Measurements from ENCODE around the gene PTPN23. TPM values are rescaled to one million over a fixed set of nuclear protein-coding genes. Genes with fewer than 3 reads are reported as not detected.

Gene PTPN23
- total and polyA plus RNA-seq, 3 donors from 2014 or later: 30.5 to 141 (median 89.3) TPM

DNA sequence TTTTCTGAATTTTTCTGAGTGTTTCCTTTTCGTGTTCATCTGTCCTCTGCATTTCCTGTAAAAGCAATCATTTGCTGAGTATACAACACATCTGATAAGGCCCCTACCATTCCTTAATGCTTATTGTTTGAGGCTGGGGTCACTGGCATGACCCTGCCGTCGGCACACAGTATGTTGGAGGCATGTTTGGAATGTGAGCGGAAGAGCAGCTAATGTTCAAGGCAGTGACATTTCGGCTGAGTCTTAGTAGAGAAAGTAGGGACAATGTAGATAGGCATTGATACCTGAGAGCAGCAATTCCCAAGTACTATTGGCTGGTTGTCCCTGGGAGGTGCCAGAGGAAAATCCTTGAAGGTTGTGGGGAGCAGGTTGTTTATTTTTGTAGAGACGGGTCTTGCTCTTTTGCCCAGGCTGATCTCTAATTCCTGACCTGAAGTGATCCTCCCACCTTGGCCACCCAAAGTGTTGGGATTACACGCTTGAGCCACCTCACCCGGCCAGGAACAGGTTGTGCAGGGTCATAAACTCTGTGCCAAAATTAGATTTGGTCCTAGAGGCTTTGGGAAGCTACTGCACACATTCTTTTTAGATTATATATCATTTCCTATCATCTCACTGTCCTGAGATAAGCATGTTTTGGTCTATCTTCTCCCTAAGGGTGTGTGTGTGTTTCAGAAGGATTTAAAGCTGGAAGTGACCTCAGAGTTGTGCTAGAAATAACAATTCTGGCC, 13.5 kb downstream of the PTPN23 start:
- Histone ChIP-seq H3K36me3 (ENCODE audit: low read depth, missing control alignments) (no peaks in the 10 kb centered on the region), H3K27me3 (no peaks in the 10 kb centered on the region), H3K4me1 (peaks cover 28% of the 10 kb centered on the region), H3K27ac (no peak overlapping the region), H3K4me3 (no peak overlapping the region), H3K9me3 (no peaks in the 10 kb centered on the region)
- no peak for DNase-seq
- intact Hi-C loops (cut with DNase I; ENCODE audit: low total_unique reads): no loop called here
- TF ChIP-seq POLR2A (IDR thresholded peaks at IDR 0.05): no peak
- TF ChIP-seq, protein P1, sequence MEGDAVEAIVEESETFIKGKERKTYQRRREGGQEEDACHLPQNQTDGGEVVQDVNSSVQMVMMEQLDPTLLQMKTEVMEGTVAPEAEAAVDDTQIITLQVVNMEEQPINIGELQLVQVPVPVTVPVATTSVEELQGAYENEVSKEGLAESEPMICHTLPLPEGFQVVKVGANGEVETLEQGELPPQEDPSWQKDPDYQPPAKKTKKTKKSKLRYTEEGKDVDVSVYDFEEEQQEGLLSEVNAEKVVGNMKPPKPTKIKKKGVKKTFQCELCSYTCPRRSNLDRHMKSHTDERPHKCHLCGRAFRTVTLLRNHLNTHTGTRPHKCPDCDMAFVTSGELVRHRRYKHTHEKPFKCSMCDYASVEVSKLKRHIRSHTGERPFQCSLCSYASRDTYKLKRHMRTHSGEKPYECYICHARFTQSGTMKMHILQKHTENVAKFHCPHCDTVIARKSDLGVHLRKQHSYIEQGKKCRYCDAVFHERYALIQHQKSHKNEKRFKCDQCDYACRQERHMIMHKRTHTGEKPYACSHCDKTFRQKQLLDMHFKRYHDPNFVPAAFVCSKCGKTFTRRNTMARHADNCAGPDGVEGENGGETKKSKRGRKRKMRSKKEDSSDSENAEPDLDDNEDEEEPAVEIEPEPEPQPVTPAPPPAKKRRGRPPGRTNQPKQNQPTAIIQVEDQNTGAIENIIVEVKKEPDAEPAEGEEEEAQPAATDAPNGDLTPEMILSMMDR (IDR thresholded peaks at IDR 0.05): no peak
- 46 to 47% methylated on average over 8 of the region's 8 CpGs for whole genome bisulfite sequencing, 2 donors

- H3K27me3 ChIP-seq: no peaks in the 10 kb centered on the region
- intact Hi-C loops (cut with DNase I; ENCODE audit: low total_unique reads): no loop called here
- H3K27ac ChIP-seq: no peak overlapping the region
- no peaks in the 10 kb centered on the region for H3K9me3 ChIP-seq
- no peaks in the 10 kb centered on the region for H3K36me3 ChIP-seq (ENCODE audit: low read depth, missing control alignments)
- no peak for DNase-seq
- peaks cover 28% of the 10 kb centered on the region for H3K4me1 ChIP-seq
- 57 to 65% methylated on average over 3 of the region's 3 CpGs for WGBS, 2 donors
- TF ChIP-seq, protein P1 (IDR thresholded peaks at IDR 0.05): no peak
- TF ChIP-seq POLR2A (IDR thresholded peaks at IDR 0.05): no peak
- H3K4me3 ChIP-seq: no peak overlapping the region
Measured at GRCh38 chr3:47394881-47395280, 14.1 kb downstream of the PTPN23 start.

DNA sequence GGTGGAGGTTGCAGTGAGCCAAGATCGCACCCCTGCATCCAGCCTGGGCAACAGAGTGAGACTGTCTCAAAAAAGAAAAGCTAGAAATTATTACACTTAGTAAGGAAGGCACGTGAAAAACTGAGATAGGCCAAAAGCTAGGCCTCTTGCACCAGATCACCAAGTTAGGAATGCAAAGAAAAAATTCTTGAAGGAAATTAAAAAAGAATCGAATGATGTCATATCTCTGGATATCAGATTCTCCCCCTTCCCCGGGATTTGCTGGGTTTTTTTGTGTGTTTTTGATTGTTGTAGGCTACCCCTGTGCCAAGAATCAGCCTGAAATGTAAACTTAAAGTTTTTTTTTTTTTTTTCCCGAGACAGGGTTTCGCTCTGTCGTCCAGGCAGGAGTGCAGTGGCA, 17.4 kb downstream of the PTPN23 start:
- intact Hi-C loops (cut with DNase I; ENCODE audit: low total_unique reads): no loop called here
- TF ChIP-seq, protein P1 (IDR thresholded peaks at IDR 0.05): no peak
- TF ChIP-seq POLR2A (IDR thresholded peaks at IDR 0.05): no peak
- no peaks in the 10 kb centered on the region for H3K36me3 ChIP-seq (ENCODE audit: low read depth, missing control alignments)
- no peaks in the 10 kb centered on the region for H3K27me3 ChIP-seq
- no peak overlapping the region for H3K4me3 ChIP-seq
- 87 to 93% methylated on average over 7 of the region's 7 CpGs for WGBS, 2 donors
- no peaks in the 10 kb centered on the region for H3K9me3 ChIP-seq
- peaks cover 28% of the 10 kb centered on the region for H3K4me1 ChIP-seq
- DNase-seq: no peak
- no peak overlapping the region for H3K27ac ChIP-seq

DNA sequence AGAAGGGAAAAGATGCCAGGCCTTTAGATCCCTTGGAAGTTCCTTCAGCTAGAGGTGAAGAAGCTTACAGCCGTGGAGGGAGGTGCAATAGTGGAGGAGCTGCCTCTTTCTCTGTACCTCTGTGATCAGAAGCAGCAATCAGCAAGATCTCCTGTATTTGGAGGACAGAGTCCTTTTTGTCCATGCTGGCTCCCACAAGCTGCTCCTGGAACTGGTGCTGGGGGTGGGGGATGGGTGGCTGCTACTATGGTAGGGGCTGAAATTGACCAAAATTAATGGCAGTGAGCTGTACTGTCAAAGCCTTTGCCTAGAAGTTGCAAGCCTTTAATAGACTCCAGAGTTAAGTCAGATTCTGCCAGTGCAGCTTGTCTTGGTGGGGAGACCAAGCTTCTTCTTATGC, 18.2 kb downstream of the PTPN23 start:
- no peaks in the 10 kb centered on the region for H3K36me3 ChIP-seq (ENCODE audit: low read depth, missing control alignments)
- intact Hi-C loops (cut with DNase I; ENCODE audit: low total_unique reads): no loop called here
- no peak overlapping the region for H3K27ac ChIP-seq
- DNase-seq: no peak
- H3K27me3 ChIP-seq: no peaks in the 10 kb centered on the region
- TF ChIP-seq, protein P1 (IDR thresholded peaks at IDR 0.05): no peak
- TF ChIP-seq POLR2A (IDR thresholded peaks at IDR 0.05): no peak
- 60 to 77% methylated on average over 1 of the region's 1 CpG for WGBS, 2 donors
- peaks cover 26% of the 10 kb centered on the region for H3K4me1 ChIP-seq
- H3K4me3 ChIP-seq: no peak overlapping the region
- H3K9me3 ChIP-seq: no peaks in the 10 kb centered on the region

Measured in testis (tissue), 3 donors.